Activated T-helper 1 cell treated with anti-CD3 and anti-CD28 coated beads, Interleukin-2, amount 50 U/mL, for 16 hours (primary cell): ENCODE measurements around the gene IPCEF1.

ENCODE experiments used
- DNase-seq, 2 donors: peaks; one replicate each; pipeline ENCODE4 v3.0.0-alpha.2; 2020; ENCODE audit warnings: low read depth in 1 of 2, low spot score in 1 of 2

Gene IPCEF1

GRCh38 chr6:154117485-154117884 is 239.1 kb downstream of the IPCEF1 start:
- DNase-seq = no peak

- no peak for DNase-seq
These were observed 243.2 kb downstream of the IPCEF1 start for GRCh38 chr6:154113392-154113791.

DNA sequence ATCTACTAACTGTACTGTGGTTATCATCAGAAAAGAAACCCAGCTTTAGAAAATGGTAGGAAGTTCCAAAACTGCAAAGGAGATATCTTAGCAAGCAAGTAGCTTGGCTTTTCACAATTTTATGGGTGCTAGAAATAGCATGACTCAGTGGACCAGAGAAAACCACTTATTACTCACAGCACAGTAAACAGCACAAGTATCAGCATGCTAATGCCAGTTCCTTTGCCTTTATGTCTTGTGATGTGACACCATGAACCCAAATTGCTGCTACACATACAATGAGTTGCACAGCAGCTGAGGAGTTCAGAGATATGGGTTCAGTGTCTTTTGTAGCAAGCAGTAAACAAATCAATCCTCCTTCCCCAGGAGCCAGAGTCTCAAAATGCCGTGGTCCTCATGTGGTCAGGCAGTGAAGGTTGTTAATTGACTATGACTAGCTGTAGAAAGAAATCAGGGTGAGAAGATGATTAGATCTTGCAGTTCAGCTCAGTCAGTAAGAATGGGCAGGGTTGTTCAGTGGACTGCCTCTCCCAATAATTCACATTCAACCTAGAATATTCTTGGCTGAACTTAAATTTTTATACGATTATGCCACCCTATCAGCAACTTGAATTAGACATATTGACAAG is 244.3 kb downstream of the IPCEF1 start:
- no peak for DNase-seq

- DNase-seq = no peak
These were observed 245.6 kb downstream of the IPCEF1 start for GRCh38 chr6:154111025-154111424.

GRCh38 chr6:154106251-154106650 is 250.4 kb downstream of the IPCEF1 start:
- no peak for DNase-seq
